ENCODE data around the gene OLFML1.

OLFML1 gene

GRCh38 chr11:7538466-7539454 is 53.5 kb downstream of the OLFML1 start:
- no peak for DNase-seq
- TF ChIP-seq POLR2A (IDR thresholded peaks at IDR 0.05; ENCODE audit: low read length) (no peak), GATA1 (IDR thresholded peaks at IDR 0.05; ENCODE audit: low read depth, low read length) (no peak)

- DNase-seq = no peak
- TF ChIP-seq GATA1 (IDR thresholded peaks at IDR 0.05; ENCODE audit: low read depth, low read length) (no peak), POLR2A (IDR thresholded peaks at IDR 0.05; ENCODE audit: low read length) (no peak)
Measured at GRCh38 chr11:7540830-7541555, 55.7 kb downstream of the OLFML1 start.

DNA sequence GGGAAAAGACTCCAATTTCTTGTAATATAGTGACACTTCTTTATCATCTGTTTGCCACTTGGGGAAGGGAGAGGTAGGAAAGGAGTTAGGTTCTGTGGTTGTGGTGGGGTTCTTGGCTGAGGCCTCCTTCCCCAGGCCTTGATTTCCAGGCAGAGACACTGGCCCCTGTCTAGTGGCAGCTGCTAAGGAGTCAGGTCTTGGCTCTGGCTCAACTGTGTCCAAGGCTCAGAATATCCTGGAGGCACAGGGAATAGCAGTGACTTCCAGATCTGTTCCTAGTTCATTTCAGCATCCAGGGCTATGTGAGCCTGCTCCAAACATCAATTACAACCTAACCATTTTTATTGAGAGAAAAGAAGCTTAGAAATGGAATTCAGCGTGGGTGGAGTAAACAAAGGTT is 58.0 kb downstream of the OLFML1 start:
- TF ChIP-seq POLR2A (IDR thresholded peaks at IDR 0.05; ENCODE audit: low read length) (no peak), GATA1 (IDR thresholded peaks at IDR 0.05; ENCODE audit: low read depth, low read length) (no peak)
- DNase-seq = no peak

DNA sequence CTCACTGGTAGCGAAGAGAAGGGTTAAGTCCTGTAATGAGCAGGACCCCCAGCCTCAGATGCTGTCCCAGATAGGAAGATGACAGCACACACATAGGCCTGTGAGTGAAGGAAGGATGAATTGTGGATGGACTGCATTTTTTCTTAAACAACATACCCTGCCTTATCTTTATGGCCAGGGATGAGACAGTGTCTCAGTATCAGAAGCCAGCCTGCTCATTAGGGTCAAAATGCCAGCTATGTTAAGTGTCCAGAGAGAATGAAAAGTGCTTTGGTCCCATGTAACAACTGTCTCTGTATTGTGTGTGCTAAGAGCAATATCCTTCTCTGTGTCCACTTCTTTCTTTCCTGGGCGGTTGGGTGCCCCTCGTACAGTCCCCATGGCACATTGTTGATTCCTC is 58.7 kb downstream of the OLFML1 start:
- no peak for DNase-seq
- no peak for TF ChIP-seq GATA1 (IDR thresholded peaks at IDR 0.05; ENCODE audit: low read depth, low read length)
- no peak for TF ChIP-seq POLR2A (IDR thresholded peaks at IDR 0.05; ENCODE audit: low read length)

DNA sequence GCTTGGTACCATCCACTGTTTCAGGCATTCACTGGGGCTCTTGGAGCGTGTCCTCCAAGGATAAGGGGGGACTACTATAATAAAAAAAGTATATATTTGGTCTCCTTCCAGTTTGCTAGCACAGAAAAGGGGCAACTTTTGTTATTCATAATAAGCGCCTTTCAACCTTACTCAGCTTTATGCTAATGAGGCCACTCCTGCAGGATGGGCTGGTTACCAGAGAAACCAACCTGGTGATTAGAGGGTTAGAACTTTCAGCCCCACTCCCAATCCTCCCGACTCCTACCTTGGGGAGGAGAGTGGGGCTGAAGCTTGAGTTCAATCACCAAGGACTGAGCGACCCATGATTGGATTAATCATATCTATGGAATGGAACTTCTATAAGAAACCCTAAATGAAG is 60.3 kb downstream of the OLFML1 start:
- TF ChIP-seq POLR2A (IDR thresholded peaks at IDR 0.05; ENCODE audit: low read length) (no peak), GATA1 (IDR thresholded peaks at IDR 0.05; ENCODE audit: low read depth, low read length) (no peak)

GRCh38 chr11:7546324-7546791 is 61.1 kb downstream of the OLFML1 start:
- DNase-seq = no peak
- TF ChIP-seq POLR2A (IDR thresholded peaks at IDR 0.05; ENCODE audit: low read length) (no peak), GATA1 (IDR thresholded peaks at IDR 0.05; ENCODE audit: low read depth, low read length) (no peak)

More for the DNA sequence above, 60.3 kb downstream of the OLFML1 start:
- DNase-seq = no peak

DNA sequence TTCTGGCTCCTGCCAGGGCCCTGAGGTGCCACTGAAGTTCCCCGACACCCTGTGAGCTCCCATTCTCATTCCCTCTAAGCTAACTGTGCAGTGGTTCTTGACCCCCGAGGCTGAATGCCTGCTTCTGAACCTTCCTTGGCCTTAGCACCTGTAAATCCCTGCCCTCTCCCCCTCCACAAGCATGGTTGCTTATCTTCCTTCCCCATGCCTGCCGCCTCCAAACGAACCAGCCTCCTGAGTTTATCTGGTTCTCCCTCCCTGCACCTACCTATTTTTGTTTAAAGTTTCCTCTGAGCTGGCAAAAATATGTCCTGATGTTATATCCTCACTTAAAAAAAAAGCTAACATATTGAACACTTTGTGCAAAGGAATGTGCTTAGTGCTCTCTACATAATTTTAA is 62.4 kb downstream of the OLFML1 start:
- TF ChIP-seq POLR2A (IDR thresholded peaks at IDR 0.05; ENCODE audit: low read length) = no peak
- no peak for TF ChIP-seq GATA1 (IDR thresholded peaks at IDR 0.05; ENCODE audit: low read depth, low read length)
- no peak for DNase-seq

GRCh38 chr11:7548659-7549274 is 63.5 kb downstream of the OLFML1 start:
- DNase-seq = no peak
- no peak for TF ChIP-seq GATA1 (IDR thresholded peaks at IDR 0.05; ENCODE audit: low read depth, low read length)
- TF ChIP-seq POLR2A (IDR thresholded peaks at IDR 0.05; ENCODE audit: low read length) = no peak

GRCh38 chr11:7549681-7550080 is 64.4 kb downstream of the OLFML1 start:
- no peak for DNase-seq
- TF ChIP-seq POLR2A (IDR thresholded peaks at IDR 0.05; ENCODE audit: low read length) (no peak), GATA1 (IDR thresholded peaks at IDR 0.05; ENCODE audit: low read depth, low read length) (no peak)

- DNase-seq = no peak
- TF ChIP-seq GATA1 (IDR thresholded peaks at IDR 0.05; ENCODE audit: low read depth, low read length) (no peak), POLR2A (IDR thresholded peaks at IDR 0.05; ENCODE audit: low read length) (no peak)
Measured at GRCh38 chr11:7551571-7551970, 66.3 kb downstream of the OLFML1 start.

DNA sequence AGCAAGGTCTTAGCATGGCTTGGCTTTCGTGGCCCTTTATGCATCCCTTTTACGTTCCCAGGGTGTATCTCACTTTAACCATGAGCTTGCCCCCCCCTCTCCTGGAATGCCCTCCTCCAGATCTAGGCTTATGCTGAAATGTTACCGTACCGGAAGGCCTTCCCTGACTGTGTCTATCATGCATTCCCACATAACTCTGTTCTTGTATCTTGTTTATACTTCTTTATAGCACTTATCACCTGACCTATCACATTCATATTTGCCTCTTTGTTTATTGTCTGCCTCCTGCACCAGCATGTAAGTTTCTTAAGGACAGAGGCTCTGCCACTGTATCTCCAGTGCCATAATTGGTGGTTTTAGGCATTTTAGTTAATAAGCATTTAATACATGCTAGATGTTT is 67.4 kb downstream of the OLFML1 start:
- TF ChIP-seq POLR2A (IDR thresholded peaks at IDR 0.05; ENCODE audit: low read length) (no peak), GATA1 (IDR thresholded peaks at IDR 0.05; ENCODE audit: low read depth, low read length) (no peak)
- DNase-seq = no peak

DNA sequence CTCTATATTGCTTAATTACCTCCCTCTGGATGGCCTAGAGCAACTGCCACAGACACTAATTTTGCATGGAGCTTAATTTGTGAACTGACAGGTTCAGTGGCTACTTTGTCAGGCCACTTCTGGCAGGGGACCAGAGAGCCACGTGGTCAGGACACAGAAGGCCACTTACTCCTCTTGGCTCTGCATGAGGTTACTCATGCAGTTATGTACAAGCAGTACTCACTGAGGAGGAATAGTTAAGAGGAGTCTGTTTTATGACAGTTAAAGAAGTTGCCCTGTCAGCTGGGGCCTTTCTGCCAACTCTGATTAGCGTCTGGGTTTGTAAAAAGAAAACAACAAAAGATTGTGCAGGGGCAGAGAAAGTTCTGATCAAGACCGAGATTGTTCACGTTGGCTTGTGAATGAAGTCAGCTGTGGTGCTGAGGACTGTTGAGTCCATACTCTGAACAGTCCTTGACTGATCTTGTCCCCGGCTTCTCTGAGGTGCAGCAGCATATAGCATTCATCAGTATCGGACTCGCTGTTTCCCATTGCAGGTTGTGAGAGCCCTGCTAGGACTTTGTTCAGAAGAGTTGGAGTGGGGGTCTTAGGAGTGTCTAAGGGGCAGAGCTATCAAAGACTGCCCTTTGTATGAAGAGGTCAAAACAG is 69.9 kb downstream of the OLFML1 start:
- no peak for DNase-seq
- TF ChIP-seq GATA1 (IDR thresholded peaks at IDR 0.05; ENCODE audit: low read depth, low read length) (no peak), POLR2A (IDR thresholded peaks at IDR 0.05; ENCODE audit: low read length) (no peak)

- TF ChIP-seq POLR2A (IDR thresholded peaks at IDR 0.05; ENCODE audit: low read length) = no peak
- TF ChIP-seq GATA1 (IDR thresholded peaks at IDR 0.05; ENCODE audit: low read depth, low read length) = no peak
- DNase-seq = no peak
Measured at GRCh38 chr11:7558046-7558445, 72.7 kb downstream of the OLFML1 start.
